ENCODE data around the gene TPRG1L. TPM values are rescaled to one million over a fixed set of nuclear protein-coding genes. Genes with fewer than 3 reads are reported as not detected.
A peak's percentile ranks its signal among the peaks of the same experiment; 100 is the strongest.
"Not testable (repeated sequence)": the region's sequence is repeated elsewhere in the genome, so short reads cannot be mapped to it uniquely, and the experiment has no call there.

TPRG1L gene
- total and polyA plus RNA-seq, 2 donors = 8.5 to 37.1 TPM

DNA sequence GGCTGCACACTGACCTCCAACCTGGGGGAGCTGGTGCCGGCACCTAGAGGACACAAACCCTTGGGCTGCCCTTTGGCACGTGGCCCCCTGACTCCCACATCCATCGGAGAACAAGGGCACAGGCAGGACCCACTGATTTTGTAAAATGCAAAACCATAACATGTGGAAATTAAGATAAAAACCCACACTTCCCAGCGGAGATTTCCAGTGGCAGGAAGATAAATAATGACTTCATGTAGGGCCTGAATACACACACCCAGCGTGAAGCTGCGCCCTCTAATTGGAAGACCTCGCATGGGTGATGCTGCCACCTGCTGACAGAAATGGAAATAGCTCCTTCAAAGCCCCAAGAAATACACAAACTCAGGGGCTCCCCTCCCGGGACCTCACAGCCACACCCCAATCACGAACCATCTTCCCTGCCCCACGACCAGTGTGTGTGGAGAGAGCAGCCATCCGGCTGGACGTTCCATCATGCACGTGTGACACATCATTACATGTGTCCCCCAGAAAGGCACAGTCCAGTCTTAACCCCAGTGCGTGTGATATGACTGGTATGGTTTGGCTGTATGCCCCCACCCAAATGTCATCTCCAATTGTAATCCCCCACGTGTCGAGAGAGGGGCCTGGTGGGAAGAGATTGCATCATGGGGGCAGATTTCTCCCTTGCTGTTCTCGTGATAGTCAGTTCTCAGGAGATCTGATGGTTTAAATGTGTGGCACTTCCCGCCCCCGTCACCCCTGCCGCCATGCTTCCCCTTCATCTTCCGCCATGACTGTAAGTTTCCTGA is 5.7 kb upstream of the TPRG1L start:
- Histone ChIP-seq H3K27ac (ENCODE audit: low read depth in 1 of 2, low read length in 1 of 2) (no peak overlapping the region), H3K4me1 (ENCODE audit: control insufficient read depth in 2 of 2, insufficient read depth in 2 of 2, low read length in 2 of 2) (peaks cover 9 to 11% of the 10 kb centered on the region in 2 donors), H3K9me3 (ENCODE audit: control insufficient read depth in 2 of 2, insufficient read depth in 1 of 2, low read length in 1 of 2) (no peaks in the 10 kb centered on the region), H3K36me3 (ENCODE audit: control insufficient read depth in 2 of 2, insufficient read depth in 2 of 2, low read length in 1 of 2) (peaks cover 0 to 3% of the 10 kb centered on the region in 2 donors), H3K27me3 (ENCODE audit: control insufficient read depth in 2 of 2, insufficient read depth in 1 of 2, low read length in 1 of 2) (no peaks in the 10 kb centered on the region), H3K4me3 (ENCODE audit: low read length in 2 of 2) (no peak overlapping the region)
- DNase-seq (ENCODE audit: low read depth in 6 of 9, low spot score in 9 of 9) = peak in 8 of 9 donors; percentile 65 to 89 (median 76)
- 23% methylated on average over 21 of the region's 21 CpGs for WGBS

DNA sequence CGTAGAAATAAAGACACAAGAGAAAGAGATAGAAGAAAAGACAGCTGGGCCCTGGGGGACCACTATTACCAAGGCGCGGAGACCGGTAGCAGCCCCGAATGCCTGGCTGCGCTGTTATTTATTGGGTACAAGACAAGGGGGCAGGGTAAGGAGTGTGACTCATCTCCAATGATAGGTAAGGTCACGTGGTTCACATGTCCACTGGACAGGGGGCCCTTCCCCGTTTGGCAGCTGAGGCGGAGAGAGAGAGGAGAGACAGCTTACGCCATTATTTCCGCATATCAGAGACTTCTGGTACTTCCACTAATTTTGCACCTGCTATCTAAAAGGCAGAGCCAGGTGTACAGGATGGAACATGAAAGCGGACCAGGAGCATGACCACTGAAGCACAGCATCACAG is 4.1 kb upstream of the TPRG1L start:
- H3K27ac ChIP-seq (ENCODE audit: low read depth in 1 of 2, low read length in 1 of 2) = no peak overlapping the region

DNA sequence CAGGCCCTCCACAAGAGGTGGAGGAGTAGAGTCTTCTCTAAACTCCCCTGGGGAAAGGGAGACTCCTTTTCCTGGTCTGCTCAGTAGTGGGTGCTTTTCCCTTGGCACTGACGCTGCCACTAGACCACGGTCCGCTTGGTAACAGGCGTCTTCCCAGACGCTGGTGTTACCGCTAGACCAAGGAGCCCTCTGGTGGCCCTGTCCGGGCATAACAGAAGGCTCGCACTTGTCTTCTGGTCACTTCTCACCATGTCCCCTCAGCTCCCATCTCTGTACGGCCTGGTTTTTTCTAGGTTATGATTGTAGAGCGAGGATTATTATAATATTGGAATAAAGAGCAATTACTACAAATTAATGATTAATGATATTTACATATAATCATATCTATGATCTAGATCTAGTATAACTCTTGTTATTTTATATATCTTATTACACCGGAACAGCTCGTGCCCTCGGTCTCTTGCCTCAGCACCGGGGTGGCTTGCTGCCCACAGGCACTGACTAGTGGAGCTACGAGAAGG is 3.6 kb upstream of the TPRG1L start:
- H3K27me3 ChIP-seq (ENCODE audit: control insufficient read depth in 2 of 2, insufficient read depth in 1 of 2, low read length in 1 of 2); H3K27ac ChIP-seq (ENCODE audit: low read depth in 1 of 2, low read length in 1 of 2); H3K9me3 ChIP-seq (ENCODE audit: control insufficient read depth in 2 of 2, insufficient read depth in 1 of 2, low read length in 1 of 2); DNase-seq (ENCODE audit: low read depth in 6 of 9, low spot score in 9 of 9); H3K36me3 ChIP-seq (ENCODE audit: control insufficient read depth in 2 of 2, insufficient read depth in 2 of 2, low read length in 1 of 2); H3K4me3 ChIP-seq (ENCODE audit: low read length in 2 of 2): not testable (repeated sequence)
- peaks cover 15 to 18% of the 10 kb centered on the region in 2 donors for H3K4me1 ChIP-seq (ENCODE audit: control insufficient read depth in 2 of 2, insufficient read depth in 2 of 2, low read length in 2 of 2)
- 32% methylated on average over 15 of the region's 15 CpGs for whole genome bisulfite sequencing

More for the DNA sequence above, 4.1 kb upstream of the TPRG1L start:
- H3K9me3 ChIP-seq (ENCODE audit: control insufficient read depth in 2 of 2, insufficient read depth in 1 of 2, low read length in 1 of 2) = no peaks in the 10 kb centered on the region
- no peak overlapping the region for H3K4me3 ChIP-seq (ENCODE audit: low read length in 2 of 2)
- H3K36me3 ChIP-seq (ENCODE audit: control insufficient read depth in 2 of 2, insufficient read depth in 2 of 2, low read length in 1 of 2) = peaks cover 0 to 3% of the 10 kb centered on the region in 2 donors
- 94% methylated on average over 12 of the region's 12 CpGs for WGBS
- peaks cover 12 to 14% of the 10 kb centered on the region in 2 donors for H3K4me1 ChIP-seq (ENCODE audit: control insufficient read depth in 2 of 2, insufficient read depth in 2 of 2, low read length in 2 of 2)
- DNase-seq (ENCODE audit: low read depth in 6 of 9, low spot score in 9 of 9) = no peak
- no peaks in the 10 kb centered on the region for H3K27me3 ChIP-seq (ENCODE audit: control insufficient read depth in 2 of 2, insufficient read depth in 1 of 2, low read length in 1 of 2)

DNA sequence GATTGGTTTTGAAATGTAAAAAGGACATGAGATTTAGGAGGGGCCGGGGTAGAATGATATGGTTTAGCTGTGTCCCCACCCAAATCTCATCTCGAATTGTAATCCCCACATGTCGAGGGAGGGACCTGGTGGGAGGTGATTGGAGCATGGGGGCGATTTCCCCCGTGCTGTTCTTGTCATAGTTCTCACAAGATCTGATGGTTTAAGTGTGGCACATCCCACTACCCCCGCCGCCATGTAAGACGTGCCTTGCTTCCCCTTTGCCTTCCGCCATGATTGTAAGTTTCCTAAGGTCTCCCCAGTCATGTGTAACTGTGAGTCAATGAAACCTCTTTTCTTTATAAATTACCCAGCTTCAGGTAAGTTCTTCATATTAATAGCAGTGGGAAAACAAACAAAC is 2.7 kb upstream of the TPRG1L start:
- not testable (repeated sequence) for H3K27me3 ChIP-seq (ENCODE audit: control insufficient read depth in 2 of 2, insufficient read depth in 1 of 2, low read length in 1 of 2); H3K9me3 ChIP-seq (ENCODE audit: control insufficient read depth in 2 of 2, insufficient read depth in 1 of 2, low read length in 1 of 2); DNase-seq (ENCODE audit: low read depth in 6 of 9, low spot score in 9 of 9); H3K36me3 ChIP-seq (ENCODE audit: control insufficient read depth in 2 of 2, insufficient read depth in 2 of 2, low read length in 1 of 2); H3K27ac ChIP-seq (ENCODE audit: low read depth in 1 of 2, low read length in 1 of 2); H3K4me3 ChIP-seq (ENCODE audit: low read length in 2 of 2)
- 95% methylated on average over 9 of the region's 9 CpGs for WGBS
- H3K4me1 ChIP-seq (ENCODE audit: control insufficient read depth in 2 of 2, insufficient read depth in 2 of 2, low read length in 2 of 2) = peaks cover 15 to 18% of the 10 kb centered on the region in 2 donors

DNA sequence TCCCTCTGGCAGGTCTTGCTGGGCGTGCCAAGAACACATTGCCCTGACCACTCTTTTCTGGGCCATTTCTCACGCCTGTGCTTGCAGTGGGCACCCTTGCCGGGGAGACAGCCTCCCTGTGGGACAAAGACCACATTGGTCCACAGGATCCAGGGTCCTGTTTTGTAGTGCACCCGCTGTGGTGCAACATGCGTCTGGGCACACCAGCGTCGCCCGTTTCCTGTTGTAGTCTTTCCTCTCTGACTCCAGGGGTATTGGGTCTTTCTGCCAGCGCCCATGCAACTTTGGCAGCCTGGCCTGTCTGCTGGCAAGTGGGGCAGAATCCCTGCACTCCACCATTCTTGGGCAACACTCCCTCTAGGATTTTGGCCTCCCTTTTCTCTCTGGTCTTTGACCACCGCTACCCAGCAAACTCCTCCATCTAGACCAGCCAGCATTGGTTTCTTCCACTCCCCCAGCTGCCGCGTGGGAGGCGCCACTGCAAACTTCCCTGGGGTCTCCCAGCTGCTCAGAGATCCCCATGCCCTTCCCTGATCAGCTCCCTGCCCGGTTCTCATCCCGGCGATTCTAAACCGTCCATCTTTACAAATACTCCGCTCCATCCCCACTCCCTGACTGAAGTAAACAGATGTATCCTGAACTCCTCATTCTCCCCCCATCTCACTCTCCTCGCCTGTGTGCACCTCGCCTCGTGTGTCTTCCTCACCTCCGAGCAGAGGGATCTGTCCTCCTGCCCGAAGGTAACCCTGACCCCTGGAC is 1.2 kb upstream of the TPRG1L start:
- Histone ChIP-seq H3K4me1 (ENCODE audit: control insufficient read depth in 2 of 2, insufficient read depth in 2 of 2, low read length in 2 of 2) (peaks cover 15 to 18% of the 10 kb centered on the region in 2 donors), H3K27me3 (ENCODE audit: control insufficient read depth in 2 of 2, insufficient read depth in 1 of 2, low read length in 1 of 2) (no peaks in the 10 kb centered on the region), H3K4me3 (ENCODE audit: low read length in 2 of 2) (peak overlapping the region; percentile 87 to 91), H3K36me3 (ENCODE audit: control insufficient read depth in 2 of 2, insufficient read depth in 2 of 2, low read length in 1 of 2) (peaks cover 15% of the 10 kb centered on the region in 2 donors), H3K27ac (ENCODE audit: low read depth in 1 of 2, low read length in 1 of 2) (no peak overlapping the region), H3K9me3 (ENCODE audit: control insufficient read depth in 2 of 2, insufficient read depth in 1 of 2, low read length in 1 of 2) (no peaks in the 10 kb centered on the region)
- DNase-seq (ENCODE audit: low read depth in 6 of 9, low spot score in 9 of 9) = no peak
- 50% methylated on average over 23 of the region's 23 CpGs for WGBS

DNA sequence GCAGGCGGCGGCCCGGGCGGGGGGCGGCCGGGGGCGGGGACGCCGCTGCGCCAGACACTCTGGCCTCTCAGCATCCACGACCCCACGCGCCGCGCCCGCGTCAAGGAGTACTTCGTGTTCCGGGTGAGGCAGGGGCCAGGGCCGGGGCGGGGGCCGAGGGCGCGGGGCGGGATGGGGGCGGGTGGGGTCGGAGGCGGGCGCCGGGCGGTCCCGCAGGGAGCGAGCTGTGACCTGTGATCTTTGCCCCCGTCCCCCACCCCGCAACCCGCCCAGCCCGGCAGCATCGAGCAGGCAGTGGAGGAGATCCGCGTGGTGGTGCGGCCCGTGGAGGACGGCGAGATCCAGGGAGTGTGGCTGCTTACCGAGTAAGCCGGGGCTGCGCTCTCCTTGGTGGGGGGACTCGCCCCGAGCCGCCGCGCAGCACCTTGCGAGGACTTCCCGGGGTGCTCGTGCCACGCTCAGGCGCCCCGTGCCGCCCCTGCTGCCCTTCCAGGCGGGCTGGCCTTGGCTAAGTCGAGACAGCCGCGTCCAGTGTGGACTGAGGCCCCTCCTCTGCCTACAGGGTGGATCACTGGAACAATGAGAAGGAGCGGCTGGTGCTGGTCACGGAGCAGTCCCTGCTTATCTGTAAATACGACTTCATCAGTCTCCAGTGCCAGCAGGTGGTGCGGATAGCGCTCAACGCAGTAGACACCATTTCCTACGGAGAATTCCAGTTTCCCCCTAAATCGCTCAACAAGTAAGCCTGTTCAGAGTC is 514 bp downstream of the TPRG1L start:
- peak overlapping the region; percentile 50 to 87 for H3K4me3 ChIP-seq (ENCODE audit: low read length in 2 of 2)
- H3K27ac ChIP-seq (ENCODE audit: low read depth in 1 of 2, low read length in 1 of 2) = peak overlapping the region in 1 of 2 donors; percentile 68
- peak in 1 of 9 donors; percentile 33 for DNase-seq (ENCODE audit: low read depth in 6 of 9, low spot score in 9 of 9)
- no peaks in the 10 kb centered on the region for H3K9me3 ChIP-seq (ENCODE audit: control insufficient read depth in 2 of 2, insufficient read depth in 1 of 2, low read length in 1 of 2)
- no peaks in the 10 kb centered on the region for H3K27me3 ChIP-seq (ENCODE audit: control insufficient read depth in 2 of 2, insufficient read depth in 1 of 2, low read length in 1 of 2)
- 7% methylated on average over 70 of the region's 71 CpGs for WGBS
- peaks cover 15 to 18% of the 10 kb centered on the region in 2 donors for H3K4me1 ChIP-seq (ENCODE audit: control insufficient read depth in 2 of 2, insufficient read depth in 2 of 2, low read length in 2 of 2)
- peaks cover 20 to 31% of the 10 kb centered on the region in 2 donors for H3K36me3 ChIP-seq (ENCODE audit: control insufficient read depth in 2 of 2, insufficient read depth in 2 of 2, low read length in 1 of 2)

DNA sequence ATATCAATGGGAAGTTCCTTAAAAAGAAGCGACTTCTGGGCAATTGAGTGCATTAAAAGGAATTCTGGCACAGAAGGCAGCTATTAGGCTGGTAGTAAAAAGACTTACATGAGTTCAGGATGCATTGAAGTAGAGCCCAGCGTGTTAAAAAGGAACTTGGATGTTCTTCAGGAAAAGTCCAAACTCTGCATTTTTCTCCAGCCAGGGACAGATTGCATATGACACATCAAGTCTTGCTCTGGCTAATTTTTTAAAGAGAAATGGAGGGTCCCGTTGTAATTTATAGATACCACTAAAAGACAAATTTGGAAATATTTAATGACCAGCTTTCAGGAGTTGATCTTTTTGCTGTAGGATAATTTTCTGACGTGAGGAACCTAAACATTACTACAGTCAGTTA is 1.2 kb downstream of the TPRG1L start:
- Histone ChIP-seq H3K4me3 (ENCODE audit: low read length in 2 of 2) (peak overlapping the region in 1 of 2 donors; percentile 50), H3K9me3 (ENCODE audit: control insufficient read depth in 2 of 2, insufficient read depth in 1 of 2, low read length in 1 of 2) (no peaks in the 10 kb centered on the region), H3K27ac (ENCODE audit: low read depth in 1 of 2, low read length in 1 of 2) (no peak overlapping the region), H3K4me1 (ENCODE audit: control insufficient read depth in 2 of 2, insufficient read depth in 2 of 2, low read length in 2 of 2) (peaks cover 15 to 18% of the 10 kb centered on the region in 2 donors), H3K27me3 (ENCODE audit: control insufficient read depth in 2 of 2, insufficient read depth in 1 of 2, low read length in 1 of 2) (no peaks in the 10 kb centered on the region), H3K36me3 (ENCODE audit: control insufficient read depth in 2 of 2, insufficient read depth in 2 of 2, low read length in 1 of 2) (peaks cover 20 to 36% of the 10 kb centered on the region in 2 donors)
- 97% methylated on average over 4 of the region's 4 CpGs for WGBS
- DNase-seq (ENCODE audit: low read depth in 6 of 9, low spot score in 9 of 9) = no peak

DNA sequence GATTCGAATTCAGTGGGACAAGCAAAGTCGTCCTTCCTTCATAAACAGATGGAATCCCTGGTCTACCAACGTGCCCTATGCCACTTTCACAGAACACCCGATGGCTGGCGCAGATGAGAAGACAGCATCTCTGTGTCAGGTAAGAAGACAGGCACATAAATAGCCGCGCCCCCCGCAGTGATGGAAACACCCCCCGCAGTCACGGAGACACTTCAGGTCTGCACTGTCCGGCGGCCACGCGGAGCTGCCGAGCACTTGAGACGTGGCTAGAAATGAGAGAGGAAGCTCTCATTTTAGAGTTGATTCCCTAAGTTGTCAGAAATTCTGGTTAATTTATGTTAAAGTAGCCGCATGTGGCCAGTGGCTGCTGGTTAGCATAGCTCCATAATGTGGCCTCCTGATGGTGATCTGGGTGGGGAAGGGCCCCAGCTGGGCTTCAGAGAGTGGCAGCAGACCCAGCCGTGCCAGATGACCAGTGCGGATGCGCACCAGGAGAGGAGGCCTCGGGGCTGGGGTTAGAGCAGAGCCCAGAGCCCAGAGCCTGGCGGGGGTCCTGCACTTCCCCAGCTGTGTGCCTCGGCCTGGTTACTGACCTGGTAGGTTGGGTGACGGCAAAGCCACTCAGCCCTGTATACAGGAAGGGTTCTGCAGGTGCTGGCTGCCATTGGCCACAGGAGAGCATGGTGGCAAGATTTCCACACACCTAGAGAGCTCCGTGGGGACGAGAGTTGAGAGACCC is 2.9 kb downstream of the TPRG1L start:
- H3K36me3 ChIP-seq (ENCODE audit: control insufficient read depth in 2 of 2, insufficient read depth in 2 of 2, low read length in 1 of 2) = peaks cover 23 to 46% of the 10 kb centered on the region in 2 donors
- peaks cover 15 to 18% of the 10 kb centered on the region in 2 donors for H3K4me1 ChIP-seq (ENCODE audit: control insufficient read depth in 2 of 2, insufficient read depth in 2 of 2, low read length in 2 of 2)
- H3K27ac ChIP-seq (ENCODE audit: low read depth in 1 of 2, low read length in 1 of 2) = no peak overlapping the region
- 98% methylated on average over 26 of the region's 26 CpGs for WGBS
- H3K9me3 ChIP-seq (ENCODE audit: control insufficient read depth in 2 of 2, insufficient read depth in 1 of 2, low read length in 1 of 2) = no peaks in the 10 kb centered on the region
- no peak overlapping the region for H3K4me3 ChIP-seq (ENCODE audit: low read length in 2 of 2)
- H3K27me3 ChIP-seq (ENCODE audit: control insufficient read depth in 2 of 2, insufficient read depth in 1 of 2, low read length in 1 of 2) = no peaks in the 10 kb centered on the region
- DNase-seq (ENCODE audit: low read depth in 6 of 9, low spot score in 9 of 9) = no peak
